ENCODE data around the gene NUBPL.
A peak's percentile ranks its signal among the peaks of the same experiment; 100 is the strongest.
"Not testable (repeated sequence)": the region's sequence is repeated elsewhere in the genome, so short reads cannot be mapped to it uniquely, and the experiment has no call there.

The NUBPL gene

GRCh38 chr14:31745741-31746140 lies 184.5 kb downstream of the NUBPL start:
- no peak for DNase-seq (ENCODE audit: low read depth)

GRCh38 chr14:31746326-31746725 lies 185.1 kb downstream of the NUBPL start:
- DNase-seq (ENCODE audit: low read depth): no peak

- no peak for DNase-seq (ENCODE audit: low read depth)
Observed at GRCh38 chr14:31749275-31749674, 188.1 kb downstream of the NUBPL start.

GRCh38 chr14:31751047-31751446 lies 189.8 kb downstream of the NUBPL start:
- not testable (repeated sequence) for DNase-seq (ENCODE audit: low read depth)

GRCh38 chr14:31752867-31753661 lies 191.9 kb downstream of the NUBPL start:
- DNase-seq (ENCODE audit: low read depth): no peak

- DNase-seq (ENCODE audit: low read depth): no peak
Observed at GRCh38 chr14:31758941-31759340, 197.7 kb downstream of the NUBPL start.

- no peak for DNase-seq (ENCODE audit: low read depth)
Observed at GRCh38 chr14:31760277-31760676, 199.1 kb downstream of the NUBPL start.

- DNase-seq (ENCODE audit: low read depth): no peak
Observed at GRCh38 chr14:31761325-31761724, 200.1 kb downstream of the NUBPL start.

GRCh38 chr14:31763041-31763440 lies 201.8 kb downstream of the NUBPL start:
- DNase-seq (ENCODE audit: low read depth): no peak

GRCh38 chr14:31766315-31766892 lies 205.2 kb downstream of the NUBPL start:
- no peak for DNase-seq (ENCODE audit: low read depth)

GRCh38 chr14:31768355-31768754 lies 207.2 kb downstream of the NUBPL start:
- DNase-seq (ENCODE audit: low read depth): no peak

- DNase-seq (ENCODE audit: low read depth): no peak
Observed at GRCh38 chr14:31770271-31770670, 209.1 kb downstream of the NUBPL start.

GRCh38 chr14:31774567-31774966 lies 213.4 kb downstream of the NUBPL start:
- no peak for DNase-seq (ENCODE audit: low read depth)

GRCh38 chr14:31777312-31777711 lies 216.1 kb downstream of the NUBPL start:
- DNase-seq (ENCODE audit: low read depth): no peak

- DNase-seq (ENCODE audit: low read depth): no peak
Observed at GRCh38 chr14:31781578-31781977, 220.4 kb downstream of the NUBPL start.

- DNase-seq (ENCODE audit: low read depth): no peak
Observed at GRCh38 chr14:31785574-31785973, 224.4 kb downstream of the NUBPL start.

GRCh38 chr14:31787377-31787776 lies 226.2 kb downstream of the NUBPL start:
- peak; percentile 9 for DNase-seq (ENCODE audit: low read depth)

- DNase-seq (ENCODE audit: low read depth): no peak
Observed at GRCh38 chr14:31788340-31788739, 227.1 kb downstream of the NUBPL start.

GRCh38 chr14:31792726-31793125 lies 231.5 kb downstream of the NUBPL start:
- no peak for DNase-seq (ENCODE audit: low read depth)

- not testable (repeated sequence) for DNase-seq (ENCODE audit: low read depth)
Observed at GRCh38 chr14:31797946-31798345, 236.7 kb downstream of the NUBPL start.

GRCh38 chr14:31802838-31803237 lies 241.6 kb downstream of the NUBPL start:
- DNase-seq (ENCODE audit: low read depth): no peak

- DNase-seq (ENCODE audit: low read depth): peak; percentile 2
Observed at GRCh38 chr14:31806249-31806648, 245.0 kb downstream of the NUBPL start.

- DNase-seq (ENCODE audit: low read depth): not testable (repeated sequence)
Observed at GRCh38 chr14:31811693-31812628, 250.8 kb downstream of the NUBPL start.

Measured in EH (cell line).